Osteoblast (primary cell): ENCODE results near the gene COTL1. TPM values are rescaled to one million over a fixed set of nuclear protein-coding genes. Genes with fewer than 3 reads are reported as not detected.

Source experiments
- DNase-seq: peaks from one replicate; pipeline ENCODE4 v3.0.0; 2011; ENCODE audit warnings: low spot score, mixed read lengths; ENCODE audit not compliant: insufficient read length; ENCODE audit errors: missing footprints
- H2AFZ ChIP-seq: 2 replicates; pipeline ENCODE4 v1.6.0; 2011; ENCODE audit warnings: mild to moderate bottlenecking, low read length
- H3K27ac ChIP-seq: 2 replicates; pipeline ENCODE4 v1.5.1; 2011; ENCODE audit warnings: mild to moderate bottlenecking, low read depth, low read length, moderate library complexity
- H3K27me3 ChIP-seq: 2 replicates; pipeline ENCODE4 v1.6.0; 2012; ENCODE audit warnings: mild to moderate bottlenecking, control low read depth, inconsistent platforms, low read length, moderate library complexity; ENCODE audit not compliant: insufficient read depth
- H3K36me3 ChIP-seq: 2 replicates; pipeline ENCODE4 v1.5.1; 2011; ENCODE audit warnings: mild to moderate bottlenecking, low read length, control low read depth, moderate library complexity; ENCODE audit not compliant: insufficient read depth
- H3K4me1 ChIP-seq: 2 replicates; pipeline ENCODE4 v1.5.1; 2011; ENCODE audit warnings: mild to moderate bottlenecking, low read length, control low read depth, moderate library complexity; ENCODE audit not compliant: insufficient read depth
- H3K4me2 ChIP-seq: 2 replicates; pipeline ENCODE4 v1.6.0; 2011; ENCODE audit warnings: mild to moderate bottlenecking, low read length; ENCODE audit not compliant: insufficient read depth
- H3K4me3 ChIP-seq: fragments of 200-600 bp; sonication (generic); 3 replicates; pipeline ENCODE4 v1.5.1; 2012; ENCODE audit warnings: mild to moderate bottlenecking, low read length, inconsistent platforms; ENCODE audit not compliant: insufficient read depth
- H3K79me2 ChIP-seq: 2 replicates; pipeline ENCODE4 v1.6.0; 2012; ENCODE audit warnings: mild to moderate bottlenecking, low read length, control low read depth, inconsistent platforms; ENCODE audit not compliant: insufficient read depth
- H3K9me3 ChIP-seq: 2 replicates; pipeline ENCODE4 v1.5.1; 2011; ENCODE audit warnings: low read depth, low read length, control low read depth
- H4K20me1 ChIP-seq: 2 replicates; pipeline ENCODE4 v1.6.0; 2012; ENCODE audit warnings: mild to moderate bottlenecking, low read length, control low read depth; ENCODE audit not compliant: insufficient read depth
- total RNA-seq: library from RNA; depleted of rRNA; stranded (reverse); fragments of >200 nt; gene quantifications from 2 replicates; pipeline ENCODE4 v1.2.3, GENCODE V29; 2012
- TF ChIP-seq, protein P1 (sequence below): IDR thresholded peaks from 2 replicates; pipeline ENCODE4 v1.5.1; 2011; ENCODE audit warnings: mild to moderate bottlenecking, low read depth, low read length, moderate library complexity; ENCODE audit errors: extremely low read depth

The COTL1 gene
- total RNA-seq, 1 donor, result 145 TPM

DNA sequence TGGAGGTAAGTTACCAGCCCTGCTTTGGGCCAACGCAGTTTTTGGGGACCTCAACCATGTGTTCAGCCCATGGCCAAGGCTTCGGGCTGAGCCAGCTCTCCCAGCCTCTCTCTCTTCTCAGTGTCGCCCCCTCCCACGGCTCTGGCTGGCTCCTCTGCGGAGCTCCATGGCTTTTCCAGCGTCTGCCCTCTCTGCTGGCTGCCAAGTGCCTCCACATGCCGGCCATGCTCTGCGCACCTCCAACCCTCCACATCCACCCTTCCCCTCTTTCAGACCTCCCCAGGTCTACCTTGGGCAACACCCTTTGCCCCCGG is 23.2 kb downstream of the COTL1 start:
- H3K9me3 ChIP-seq, result no peaks in the 10 kb centered on the region
- TF ChIP-seq, protein P1, sequence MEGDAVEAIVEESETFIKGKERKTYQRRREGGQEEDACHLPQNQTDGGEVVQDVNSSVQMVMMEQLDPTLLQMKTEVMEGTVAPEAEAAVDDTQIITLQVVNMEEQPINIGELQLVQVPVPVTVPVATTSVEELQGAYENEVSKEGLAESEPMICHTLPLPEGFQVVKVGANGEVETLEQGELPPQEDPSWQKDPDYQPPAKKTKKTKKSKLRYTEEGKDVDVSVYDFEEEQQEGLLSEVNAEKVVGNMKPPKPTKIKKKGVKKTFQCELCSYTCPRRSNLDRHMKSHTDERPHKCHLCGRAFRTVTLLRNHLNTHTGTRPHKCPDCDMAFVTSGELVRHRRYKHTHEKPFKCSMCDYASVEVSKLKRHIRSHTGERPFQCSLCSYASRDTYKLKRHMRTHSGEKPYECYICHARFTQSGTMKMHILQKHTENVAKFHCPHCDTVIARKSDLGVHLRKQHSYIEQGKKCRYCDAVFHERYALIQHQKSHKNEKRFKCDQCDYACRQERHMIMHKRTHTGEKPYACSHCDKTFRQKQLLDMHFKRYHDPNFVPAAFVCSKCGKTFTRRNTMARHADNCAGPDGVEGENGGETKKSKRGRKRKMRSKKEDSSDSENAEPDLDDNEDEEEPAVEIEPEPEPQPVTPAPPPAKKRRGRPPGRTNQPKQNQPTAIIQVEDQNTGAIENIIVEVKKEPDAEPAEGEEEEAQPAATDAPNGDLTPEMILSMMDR, result no peak
- H3K4me2 ChIP-seq, result no peak overlapping the region
- peaks cover 59% of the 10 kb centered on the region for H4K20me1 ChIP-seq
- no peak overlapping the region for H3K27ac ChIP-seq
- H3K4me3 ChIP-seq, result no peak overlapping the region
- peaks cover 10% of the 10 kb centered on the region for H3K4me1 ChIP-seq
- DNase-seq, result no peak
- no peaks in the 10 kb centered on the region for H3K27me3 ChIP-seq
- H3K36me3 ChIP-seq, result peaks cover 27% of the 10 kb centered on the region
- H3K79me2 ChIP-seq, result peaks cover 87% of the 10 kb centered on the region
- H2AFZ ChIP-seq, result no peak overlapping the region

DNA sequence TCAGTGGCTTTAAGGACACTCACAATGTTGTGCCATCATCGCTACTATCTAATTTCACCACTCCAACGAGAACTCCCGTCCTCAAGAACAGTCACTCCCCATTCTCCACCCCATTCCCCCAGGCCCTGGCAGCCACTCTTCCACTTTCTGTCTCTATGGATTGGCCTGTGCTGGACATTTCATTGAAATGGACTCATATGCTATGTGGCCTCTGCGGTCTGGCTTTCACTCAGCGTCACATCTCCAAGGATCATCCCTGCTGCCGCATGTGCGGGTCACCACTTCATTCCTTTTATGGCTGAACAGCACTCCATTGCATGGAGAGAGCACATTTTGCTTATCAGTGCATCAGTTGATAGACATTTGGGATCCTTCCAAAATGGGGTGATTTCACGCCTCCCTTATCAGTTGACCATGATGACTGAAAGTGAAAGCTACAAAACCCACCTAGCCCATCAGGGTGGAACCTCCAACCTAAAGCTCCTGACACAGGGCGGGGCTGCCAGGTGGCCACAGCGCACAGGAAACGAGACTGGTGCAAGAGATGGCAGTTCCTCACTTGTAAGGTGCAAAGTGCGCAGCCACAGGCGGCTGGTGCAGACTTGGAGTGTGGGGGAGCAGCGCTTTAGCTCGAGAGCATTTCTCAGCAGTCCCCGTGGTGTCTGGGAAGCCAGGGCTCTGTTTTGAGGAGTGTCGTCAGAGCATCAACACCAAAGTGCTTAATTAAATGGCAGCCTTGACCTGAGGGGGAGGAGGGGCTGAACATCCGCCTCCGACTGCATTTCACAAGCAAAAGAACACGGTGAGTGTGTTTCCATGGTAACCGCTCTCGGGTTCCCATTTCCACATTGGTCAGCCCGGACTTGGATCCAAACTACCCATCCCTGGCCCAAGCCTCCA is 23.8 kb downstream of the COTL1 start:
- Histone ChIP-seq H3K79me2 (peaks cover 91% of the 10 kb centered on the region), H3K4me3 (no peak overlapping the region), H3K27me3 (no peaks in the 10 kb centered on the region), H3K4me2 (no peak overlapping the region), H4K20me1 (peaks cover 64% of the 10 kb centered on the region), H3K27ac (no peak overlapping the region), H3K36me3 (peaks cover 34% of the 10 kb centered on the region), H2AFZ (no peak overlapping the region), H3K9me3 (no peaks in the 10 kb centered on the region), H3K4me1 (peaks cover 4% of the 10 kb centered on the region)
- TF ChIP-seq, protein P1, result no peak
- no peak for DNase-seq

DNA sequence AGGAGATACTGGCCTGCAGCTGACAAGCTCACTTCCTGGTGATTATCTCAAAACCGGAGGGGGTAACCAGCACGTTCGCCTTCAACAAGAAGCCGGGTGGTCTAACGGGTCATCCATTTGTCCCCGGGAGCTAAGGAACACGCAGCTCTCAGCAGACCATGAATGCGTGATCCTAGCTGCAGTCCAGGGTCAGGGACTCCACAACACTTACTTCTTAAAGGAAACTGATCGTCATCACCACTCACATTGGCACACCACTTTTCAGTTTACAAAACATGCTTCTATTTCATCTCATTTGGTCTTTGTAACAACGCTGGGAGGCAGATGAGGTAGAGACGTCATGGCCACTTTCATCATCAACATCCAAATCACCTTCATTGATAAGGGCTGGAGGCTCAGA is 25.2 kb downstream of the COTL1 start:
- Histone ChIP-seq H3K79me2 (peaks cover 87% of the 10 kb centered on the region), H3K36me3 (peaks cover 44% of the 10 kb centered on the region), H4K20me1 (peaks cover 59% of the 10 kb centered on the region), H2AFZ (no peak overlapping the region), H3K4me2 (no peak overlapping the region), H3K9me3 (no peaks in the 10 kb centered on the region), H3K27me3 (no peaks in the 10 kb centered on the region), H3K4me1 (no peaks in the 10 kb centered on the region), H3K27ac (no peak overlapping the region), H3K4me3 (no peak overlapping the region)
- DNase-seq, result no peak
- TF ChIP-seq, protein P1, result no peak

DNA sequence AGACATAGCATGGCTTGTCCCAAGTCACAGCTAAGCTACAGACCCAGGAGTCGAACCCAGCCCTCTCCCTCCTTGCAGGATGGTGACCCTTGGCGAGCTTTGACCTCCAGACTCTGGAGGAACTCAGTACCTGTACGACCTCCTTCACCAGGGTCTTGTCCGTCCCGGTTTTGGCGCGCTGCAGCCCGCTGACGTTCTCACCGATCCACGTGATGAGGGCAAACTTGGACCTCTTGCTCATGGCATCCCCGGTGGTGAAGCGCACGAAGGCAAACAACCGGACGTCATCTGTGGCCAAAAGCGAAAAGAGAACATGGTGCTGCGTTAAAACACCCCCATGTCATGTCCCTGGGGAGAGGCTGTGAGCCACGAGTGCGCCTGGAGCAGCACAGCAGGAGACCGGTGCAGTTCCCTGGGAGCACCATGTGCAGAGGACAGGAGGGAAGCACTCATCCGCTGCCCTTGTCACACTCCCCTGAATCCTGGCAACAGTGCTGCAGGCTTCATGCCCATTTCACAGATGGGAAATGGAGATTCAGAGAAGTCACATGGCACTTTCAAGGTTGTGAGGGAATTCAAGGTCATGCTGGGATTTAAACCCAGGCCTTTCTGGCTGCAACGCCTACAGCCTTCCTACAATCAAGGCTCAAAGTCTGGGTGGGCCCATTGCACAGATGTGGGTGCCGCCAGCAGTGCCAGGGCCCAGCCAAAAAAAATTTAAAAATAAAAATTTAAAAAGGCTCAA is 27.7 kb downstream of the COTL1 start:
- Histone ChIP-seq H3K79me2 (peaks cover 84% of the 10 kb centered on the region), H3K4me2 (no peak overlapping the region), H3K9me3 (no peaks in the 10 kb centered on the region), H3K4me3 (no peak overlapping the region), H3K4me1 (no peaks in the 10 kb centered on the region), H3K36me3 (peaks cover 49% of the 10 kb centered on the region), H3K27me3 (no peaks in the 10 kb centered on the region), H3K27ac (no peak overlapping the region), H2AFZ (no peak overlapping the region), H4K20me1 (peaks cover 53% of the 10 kb centered on the region)
- DNase-seq, result no peak
- TF ChIP-seq, protein P1, result no peak
